GM23338 (cell line): ENCODE data around the gene COX6B2. TPM values are rescaled to one million over a fixed set of nuclear protein-coding genes. Genes with fewer than 3 reads are reported as not detected.

ENCODE experiments used
- ATAC-seq: fragments of 200-7000 bp; cut with Tn5 transposase; 3 replicates; pipeline ENCODE4 v1.9.1; 2020
- DNase-seq: peaks from one replicate; pipeline ENCODE4 v3.0.0-alpha.2; 2015; ENCODE audit warnings: low spot score
- H2AFZ ChIP-seq: fragments of 200-600 bp; sonication (generic); 2 replicates; pipeline ENCODE4 v1.8.0; 2016; ENCODE audit warnings: antibody characterized with exemption, mild to moderate bottlenecking, moderate library complexity
- H3F3A ChIP-seq: fragments of 200-600 bp; sonication (generic); replicated peaks from 2 replicates; pipeline ENCODE4 v1.8.0; 2017; ENCODE audit warnings: antibody characterized with exemption, mixed run types, low read depth
- H3K27ac ChIP-seq: fragments of 200-600 bp; sonication (generic); 2 replicates; pipeline ENCODE4 v1.6.1; 2016; ENCODE audit warnings: low read depth
- H3K27me3 ChIP-seq: fragments of 200-600 bp; sonication (generic); 2 replicates; pipeline ENCODE4 v1.8.0; 2016; ENCODE audit warnings: mild to moderate bottlenecking, mixed run types, moderate library complexity; ENCODE audit not compliant: insufficient read depth
- H3K36me3 ChIP-seq: fragments of 200-600 bp; sonication (generic); 2 replicates; pipeline ENCODE4 v1.8.0; 2016; ENCODE audit warnings: mild to moderate bottlenecking; ENCODE audit not compliant: insufficient read depth
- H3K4me1 ChIP-seq: fragments of 200-600 bp; sonication (generic); 2 replicates; pipeline ENCODE4 v1.8.0; 2016; ENCODE audit warnings: mild to moderate bottlenecking, moderate library complexity; ENCODE audit not compliant: insufficient read depth
- H3K4me2 ChIP-seq: fragments of 200-600 bp; sonication (generic); 2 replicates; pipeline ENCODE4 v1.7.1; 2017; ENCODE audit warnings: mixed run types
- H3K4me3 ChIP-seq: fragments of 200-600 bp; sonication (generic); 2 replicates; pipeline ENCODE4 v1.6.1; 2016; ENCODE audit warnings: mixed run types
- H3K79me2 ChIP-seq: fragments of 200-600 bp; sonication (generic); replicated peaks from 2 replicates; pipeline ENCODE4 v1.8.0; 2017; ENCODE audit warnings: mild to moderate bottlenecking; ENCODE audit not compliant: insufficient read depth
- H3K9me2 ChIP-seq: fragments of 200-600 bp; sonication (generic); 2 replicates; pipeline ENCODE4 v1.8.0; 2017; ENCODE audit not compliant: insufficient read depth
- H4K20me1 ChIP-seq: fragments of 200-600 bp; sonication (generic); replicated peaks from 2 replicates; pipeline ENCODE4 v1.8.0; 2017; ENCODE audit warnings: mild to moderate bottlenecking; ENCODE audit not compliant: insufficient read depth
- H3K27ac Mint-ChIP-seq: 2 replicates; pipeline ENCODE4 v1.8.0; 2020; ENCODE audit warnings: inconsistent platforms, mild to moderate bottlenecking, moderate library complexity, mixed read lengths
- H3K27me3 Mint-ChIP-seq: 3 replicates; pipeline ENCODE4 v1.8.0; 2022; ENCODE audit warnings: low read depth, mild to moderate bottlenecking, moderate library complexity, mixed read lengths, inconsistent platforms; ENCODE audit not compliant: insufficient read depth, poor library complexity
- H3K36me3 Mint-ChIP-seq: 3 replicates; pipeline ENCODE4 v1.8.0; 2021; ENCODE audit warnings: low read depth, mild to moderate bottlenecking, inconsistent platforms, moderate library complexity, mixed read lengths
- H3K4me1 Mint-ChIP-seq: 3 replicates; pipeline ENCODE4 v1.8.0; 2020; ENCODE audit warnings: mild to moderate bottlenecking, inconsistent platforms, mixed read lengths
- H3K4me3 Mint-ChIP-seq: 3 replicates; pipeline ENCODE4 v1.8.0; 2021; ENCODE audit warnings: moderate library complexity, mild to moderate bottlenecking, inconsistent platforms, mixed read lengths
- H3K9me3 Mint-ChIP-seq: 3 replicates; pipeline ENCODE4 v1.8.0; 2020; ENCODE audit warnings: moderate library complexity, mild to moderate bottlenecking, inconsistent platforms, mixed read lengths
- CREB1 ChIP-seq: fragments of 250-450 bp; sonication (Bioruptor Pico); IDR thresholded peaks from 2 replicates; pipeline ENCODE4 v1.5.0; 2020; ENCODE audit warnings: low read depth, mild to moderate bottlenecking, moderate library complexity
- CTCF ChIP-seq, 2 experiments: fragments of 200-600 bp in 1 of 2; sonication (generic) in 1 of 2; conservative IDR thresholded peaks; 2 replicates each; pipeline versions ENCODE4 v1.5.1 to v1.6.1; 2016 to 2017; ENCODE audit warnings: antibody characterized with exemption in 2 of 2, low read depth in 2 of 2, mild to moderate bottlenecking in 2 of 2, moderate library complexity in 1 of 2
- ETS1 ChIP-seq: IDR thresholded peaks from 2 replicates; pipeline ENCODE4 v1.6.1; 2016; ENCODE audit warnings: antibody characterized with exemption
- EZH2 ChIP-seq: fragments of 200-600 bp; sonication (generic); IDR thresholded peaks from one replicate; pipeline ENCODE4 v1.8.0; 2017; ENCODE audit warnings: antibody characterized with exemption, mild to moderate bottlenecking, low read depth; ENCODE audit not compliant: unreplicated experiment
- POLR2AphosphoS5 ChIP-seq: IDR thresholded peaks from 2 replicates; pipeline ENCODE4 v1.6.1; 2016; ENCODE audit warnings: antibody characterized with exemption, low read depth
- STAT1 ChIP-seq: IDR thresholded peaks from one replicate; pipeline ENCODE4 v1.6.1; 2016; ENCODE audit warnings: antibody characterized with exemption; ENCODE audit not compliant: unreplicated experiment
- ZNF114 ChIP-seq: fragments of 250-450 bp; sonication (Bioruptor Pico); IDR thresholded peaks from 2 replicates; pipeline ENCODE4 v1.5.0; 2020; ENCODE audit warnings: mild to moderate bottlenecking, moderate library complexity
- ZNF331 ChIP-seq: fragments of 250-450 bp; sonication (Bioruptor Pico); IDR thresholded peaks from 2 replicates; pipeline ENCODE4 v1.5.0; 2020; ENCODE audit warnings: low read depth, mild to moderate bottlenecking, moderate library complexity
- polyA plus RNA-seq: library from polyadenylated mRNA; unstranded; fragments of >200 nt; fragmentation: Nextera tagmentation; extraction: Ambion mirVana; gene quantifications from 2 replicates; pipeline ENCODE4 v1.2.1, GENCODE V29; 2016
- total RNA-seq: library from RNA; depleted of rRNA; stranded (reverse); fragments of >200 nt; shearing (Covaris generic); gene quantifications from 2 replicates; pipeline ENCODE4 v1.2.3, GENCODE V29; 2014
- TF ChIP-seq, protein P1 (sequence below): fragments of 250-450 bp; sonication (Bioruptor Pico); IDR thresholded peaks from 2 replicates; pipeline ENCODE4 v1.5.0; 2020; ENCODE audit warnings: mild to moderate bottlenecking, moderate library complexity

Gene COX6B2
- total and polyA plus RNA-seq, 2 experiments from 2014 or later, result 2.7 to 5.3 TPM

DNA sequence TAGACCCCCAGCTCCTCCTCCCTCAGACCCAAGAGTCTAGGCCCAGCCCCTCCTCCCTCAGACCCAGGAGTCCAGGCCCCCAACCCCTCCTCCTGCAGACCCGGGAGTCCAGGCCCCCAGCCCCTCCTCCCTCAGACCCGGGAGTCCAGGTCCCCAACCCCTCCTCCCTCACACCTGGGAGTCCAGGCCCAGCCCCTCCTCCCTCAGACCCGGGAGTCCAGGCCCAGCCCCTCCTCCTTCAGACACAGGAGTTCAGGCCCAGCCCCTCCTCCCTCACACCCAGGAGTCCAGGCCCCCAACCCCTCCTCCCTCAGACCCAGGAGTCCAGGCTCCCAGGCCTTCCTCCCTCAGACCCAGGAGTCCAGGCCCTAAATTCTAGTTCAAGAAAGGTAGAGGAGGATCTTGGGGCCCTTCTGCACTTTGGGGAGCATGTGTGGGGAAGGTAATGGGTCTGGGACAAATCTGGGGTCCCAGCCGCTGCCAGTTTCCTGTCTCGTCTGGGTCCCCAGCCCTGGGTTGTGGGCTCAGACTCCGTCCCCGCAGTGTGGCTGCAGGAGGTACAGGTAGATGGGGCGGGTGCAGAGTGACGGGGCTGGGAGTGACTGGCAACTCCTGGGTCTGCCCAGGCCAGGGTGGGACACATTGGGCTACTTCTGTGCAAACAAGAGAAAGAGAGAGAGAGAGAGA lies 18.9 kb upstream of the COX6B2 start (continued):
- TF ChIP-seq ETS1, result no peak
- TF ChIP-seq, protein P1, sequence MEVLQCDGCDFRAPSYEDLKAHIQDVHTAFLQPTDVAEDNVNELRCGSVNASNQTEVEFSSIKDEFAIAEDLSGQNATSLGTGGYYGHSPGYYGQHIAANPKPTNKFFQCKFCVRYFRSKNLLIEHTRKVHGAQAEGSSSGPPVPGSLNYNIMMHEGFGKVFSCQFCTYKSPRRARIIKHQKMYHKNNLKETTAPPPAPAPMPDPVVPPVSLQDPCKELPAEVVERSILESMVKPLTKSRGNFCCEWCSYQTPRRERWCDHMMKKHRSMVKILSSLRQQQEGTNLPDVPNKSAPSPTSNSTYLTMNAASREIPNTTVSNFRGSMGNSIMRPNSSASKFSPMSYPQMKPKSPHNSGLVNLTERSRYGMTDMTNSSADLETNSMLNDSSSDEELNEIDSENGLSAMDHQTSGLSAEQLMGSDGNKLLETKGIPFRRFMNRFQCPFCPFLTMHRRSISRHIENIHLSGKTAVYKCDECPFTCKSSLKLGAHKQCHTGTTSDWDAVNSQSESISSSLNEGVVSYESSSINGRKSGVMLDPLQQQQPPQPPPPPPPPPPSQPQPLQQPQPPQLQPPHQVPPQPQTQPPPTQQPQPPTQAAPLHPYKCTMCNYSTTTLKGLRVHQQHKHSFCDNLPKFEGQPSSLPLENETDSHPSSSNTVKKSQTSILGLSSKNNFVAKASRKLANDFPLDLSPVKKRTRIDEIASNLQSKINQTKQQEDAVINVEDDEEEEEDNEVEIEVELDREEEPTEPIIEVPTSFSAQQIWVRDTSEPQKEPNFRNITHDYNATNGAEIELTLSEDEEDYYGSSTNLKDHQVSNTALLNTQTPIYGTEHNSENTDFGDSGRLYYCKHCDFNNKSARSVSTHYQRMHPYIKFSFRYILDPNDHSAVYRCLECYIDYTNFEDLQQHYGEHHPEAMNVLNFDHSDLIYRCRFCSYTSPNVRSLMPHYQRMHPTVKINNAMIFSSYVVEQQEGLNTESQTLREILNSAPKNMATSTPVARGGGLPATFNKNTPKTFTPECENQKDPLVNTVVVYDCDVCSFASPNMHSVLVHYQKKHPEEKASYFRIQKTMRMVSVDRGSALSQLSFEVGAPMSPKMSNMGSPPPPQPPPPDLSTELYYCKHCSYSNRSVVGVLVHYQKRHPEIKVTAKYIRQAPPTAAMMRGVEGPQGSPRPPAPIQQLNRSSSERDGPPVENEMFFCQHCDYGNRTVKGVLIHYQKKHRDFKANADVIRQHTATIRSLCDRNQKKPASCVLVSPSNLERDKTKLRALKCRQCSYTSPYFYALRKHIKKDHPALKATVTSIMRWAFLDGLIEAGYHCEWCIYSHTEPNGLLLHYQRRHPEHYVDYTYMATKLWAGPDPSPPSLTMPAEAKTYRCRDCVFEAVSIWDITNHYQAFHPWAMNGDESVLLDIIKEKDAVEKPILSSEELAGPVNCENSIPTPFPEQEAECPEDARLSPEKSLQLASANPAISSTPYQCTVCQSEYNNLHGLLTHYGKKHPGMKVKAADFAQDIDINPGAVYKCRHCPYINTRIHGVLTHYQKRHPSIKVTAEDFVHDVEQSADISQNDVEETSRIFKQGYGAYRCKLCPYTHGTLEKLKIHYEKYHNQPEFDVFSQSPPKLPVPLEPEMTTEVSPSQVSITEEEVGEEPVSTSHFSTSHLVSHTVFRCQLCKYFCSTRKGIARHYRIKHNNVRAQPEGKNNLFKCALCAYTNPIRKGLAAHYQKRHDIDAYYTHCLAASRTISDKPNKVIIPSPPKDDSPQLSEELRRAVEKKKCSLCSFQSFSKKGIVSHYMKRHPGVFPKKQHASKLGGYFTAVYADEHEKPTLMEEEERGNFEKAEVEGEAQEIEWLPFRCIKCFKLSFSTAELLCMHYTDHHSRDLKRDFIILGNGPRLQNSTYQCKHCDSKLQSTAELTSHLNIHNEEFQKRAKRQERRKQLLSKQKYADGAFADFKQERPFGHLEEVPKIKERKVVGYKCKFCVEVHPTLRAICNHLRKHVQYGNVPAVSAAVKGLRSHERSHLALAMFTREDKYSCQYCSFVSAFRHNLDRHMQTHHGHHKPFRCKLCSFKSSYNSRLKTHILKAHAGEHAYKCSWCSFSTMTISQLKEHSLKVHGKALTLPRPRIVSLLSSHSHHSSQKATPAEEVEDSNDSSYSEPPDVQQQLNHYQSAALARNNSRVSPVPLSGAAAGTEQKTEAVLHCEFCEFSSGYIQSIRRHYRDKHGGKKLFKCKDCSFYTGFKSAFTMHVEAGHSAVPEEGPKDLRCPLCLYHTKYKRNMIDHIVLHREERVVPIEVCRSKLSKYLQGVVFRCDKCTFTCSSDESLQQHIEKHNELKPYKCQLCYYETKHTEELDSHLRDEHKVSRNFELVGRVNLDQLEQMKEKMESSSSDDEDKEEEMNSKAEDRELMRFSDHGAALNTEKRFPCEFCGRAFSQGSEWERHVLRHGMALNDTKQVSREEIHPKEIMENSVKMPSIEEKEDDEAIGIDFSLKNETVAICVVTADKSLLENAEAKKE, result no peak
- TF ChIP-seq POLR2AphosphoS5, result no peak
- TF ChIP-seq STAT1, result no peak
- TF ChIP-seq CREB1 (CRISPR knock-in tag), result no peak

GRCh38 chr19:55372316-55373081 lies 18.0 kb upstream of the COX6B2 start:
- Histone ChIP-seq H3K9me2 (no peaks in the 10 kb centered on the region), H3K27ac (no peak overlapping the region), H3K36me3 (no peaks in the 10 kb centered on the region), H3F3A (0 out of 2 replicates have a peak, but pooled peaks cover 16% of the 10 kb centered on the region), H3K4me2 (no peak overlapping the region; the same call in 1 of the 2 replicates), H4K20me1 (no peaks in the 10 kb centered on the region), H3K79me2 (no peaks in the 10 kb centered on the region), H3K27me3 (peaks cover 73% of the 10 kb centered on the region), H3K4me1 (peaks cover 44% of the 10 kb centered on the region), H2AFZ (no peak overlapping the region), H3K4me3 (no peak overlapping the region)
- DNase-seq, result no peak
- H3K27me3 Mint-ChIP-seq, result peaks cover 58% of the 10 kb centered on the region
- ATAC-seq, result no peak
- H3K36me3 Mint-ChIP-seq, result no peaks in the 10 kb centered on the region; the same call in 2 of the 3 replicates
- no peaks in the 10 kb centered on the region; the same call in 2 of the 3 replicates for H3K9me3 Mint-ChIP-seq
- H3K27ac Mint-ChIP-seq, result no peak overlapping the region
- peak overlapping the region; percentile 3; the same call in 1 of the 3 replicates for H3K4me3 Mint-ChIP-seq
- H3K4me1 Mint-ChIP-seq, result peaks cover 43% of the 10 kb centered on the region
- TF ChIP-seq CTCF (conservative IDR thresholded peaks at IDR 0.05; ENCODE audit: low read depth in 2 of 2), result no peak
- no peak for TF ChIP-seq ZNF114
- no peak for TF ChIP-seq STAT1
- no peak for TF ChIP-seq ZNF331 (CRISPR knock-in tag)
- TF ChIP-seq POLR2AphosphoS5, result no peak
- TF ChIP-seq ETS1, result no peak
- TF ChIP-seq EZH2, result no peak
